IgD-negative memory B cell (primary cell): Measurements from ENCODE around the gene PFN2. TPM values are rescaled to one million over a fixed set of nuclear protein-coding genes. Genes with fewer than 3 reads are reported as not detected.
"Not testable (repeated sequence)": the region's sequence is repeated elsewhere in the genome, so short reads cannot be mapped to it uniquely, and the experiment has no call there.

Experiments used
- H3K27ac Mint-ChIP-seq, 3 donors: one replicate each; pipeline ENCODE4 v1.8.0; 2020 to 2022; ENCODE audit warnings: mild to moderate bottlenecking in 3 of 3, mixed read lengths in 3 of 3, moderate library complexity in 1 of 3
- H3K27me3 Mint-ChIP-seq: one replicate; pipeline ENCODE4 v1.8.0; 2021; ENCODE audit warnings: mixed read lengths
- H3K36me3 Mint-ChIP-seq: one replicate; pipeline ENCODE4 v1.8.0; 2020; ENCODE audit warnings: mild to moderate bottlenecking, mixed read lengths
- H3K4me1 Mint-ChIP-seq, 3 donors: one replicate each; pipeline ENCODE4 v1.8.0; 2020 to 2022; ENCODE audit warnings: mixed read lengths in 3 of 3, mild to moderate bottlenecking in 1 of 3
- H3K4me3 Mint-ChIP-seq, 4 donors: one replicate each; pipeline ENCODE4 v1.8.0; 2020 to 2022; ENCODE audit warnings: mild to moderate bottlenecking in 4 of 4, mixed read lengths in 4 of 4, moderate library complexity in 3 of 4
- H3K9me3 Mint-ChIP-seq, 3 donors: one replicate each; pipeline ENCODE4 v1.8.0; 2020 to 2021; ENCODE audit warnings: mixed read lengths in 3 of 3, mild to moderate bottlenecking in 1 of 3
- polyA plus RNA-seq: library from polyadenylated mRNA; unstranded; fragments of 300-500 nt; fragmentation: Illumina TruSeq; gene quantifications from one replicate; pipeline ENCODE4 v1.2.3, GENCODE V29; 2021

Gene PFN2, protein sequence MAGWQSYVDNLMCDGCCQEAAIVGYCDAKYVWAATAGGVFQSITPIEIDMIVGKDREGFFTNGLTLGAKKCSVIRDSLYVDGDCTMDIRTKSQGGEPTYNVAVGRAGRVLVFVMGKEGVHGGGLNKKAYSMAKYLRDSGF
- polyA plus RNA-seq, result 2.8 TPM

DNA sequence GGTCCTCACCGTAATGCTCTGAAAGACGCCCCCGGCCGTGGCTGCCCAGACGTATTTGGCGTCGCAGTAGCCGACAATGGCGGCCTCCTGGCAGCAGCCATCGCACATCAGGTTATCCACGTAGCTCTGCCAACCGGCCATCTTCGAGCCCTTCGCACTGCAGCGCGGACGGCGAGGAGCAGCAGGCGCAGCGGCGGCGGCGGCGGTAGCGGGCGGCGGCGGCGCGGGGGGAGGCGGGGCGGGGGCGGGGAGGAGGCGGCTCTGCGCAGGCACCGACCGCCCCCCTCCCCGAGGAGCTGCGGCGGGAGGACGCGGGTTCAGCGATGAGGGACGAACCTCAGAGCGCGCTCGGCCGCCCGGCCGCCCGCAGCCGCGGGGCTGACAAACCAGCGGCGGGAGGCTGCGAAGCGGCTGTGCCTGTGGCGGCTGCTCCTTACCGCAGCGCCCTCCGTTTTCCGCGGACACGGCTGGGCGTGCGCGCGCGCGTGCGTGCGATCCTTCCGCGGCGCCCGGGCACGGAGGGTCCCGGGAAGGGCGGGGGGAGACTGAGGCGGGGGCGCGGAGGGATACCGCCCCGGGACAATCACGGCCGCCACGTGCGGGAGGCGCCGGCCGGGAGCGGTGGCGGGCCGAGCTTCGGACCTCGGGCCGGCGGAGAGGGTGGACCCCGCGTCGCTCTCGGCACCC is at the start of gene PFN2:
Gene PFN2 (minus strand): TSS at position 180 of the 687 bp plus-strand sequence. CDS start 39 bp downstream, at position 141.
- Mint-ChIP-seq H3K27ac (peak within 1 kb of the TSS; percentile 92 to 96 (median 92)), H3K9me3 (no peaks in the 10 kb centered on the region), H3K27me3 (peaks cover 6% of the 10 kb centered on the region), H3K4me1 (peaks cover 5 to 18% (median 15%) of the 10 kb centered on the region in 3 donors), H3K4me3 (peak within 1 kb of the TSS; percentile 90 to 99 (median 96)), H3K36me3 (peaks cover 2% of the 10 kb centered on the region)

DNA sequence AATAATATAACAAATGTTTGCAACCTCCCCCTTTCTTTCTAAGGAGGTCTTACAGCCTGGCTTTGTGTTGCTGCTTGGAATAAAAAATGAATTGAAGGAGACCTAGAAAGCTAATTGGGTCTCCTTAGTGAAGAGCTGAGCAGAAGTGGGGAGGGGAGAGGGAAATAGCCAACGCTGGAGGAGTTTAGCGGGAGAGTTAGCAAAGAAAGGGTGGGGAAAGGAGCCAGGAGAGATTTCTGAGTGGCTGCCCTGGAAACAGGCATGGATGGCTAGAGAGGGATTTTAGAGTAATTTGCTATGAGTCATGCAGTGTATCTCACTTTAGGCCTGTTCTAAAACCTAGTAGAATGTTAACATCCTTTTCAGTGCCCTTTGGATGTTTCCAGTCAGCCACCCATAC is 45.2 kb upstream of the PFN2 start:
- H3K36me3 Mint-ChIP-seq, result no peaks in the 10 kb centered on the region
- H3K27me3 Mint-ChIP-seq, result peaks cover 1% of the 10 kb centered on the region
- peaks cover 0 to 2% (median 0%) of the 10 kb centered on the region in 3 donors for H3K9me3 Mint-ChIP-seq
- H3K4me1 Mint-ChIP-seq, result no peaks in the 10 kb centered on the region
- H3K27ac Mint-ChIP-seq, result no peak overlapping the region
- no peak overlapping the region for H3K4me3 Mint-ChIP-seq

- Mint-ChIP-seq H3K36me3 (no peaks in the 10 kb centered on the region), H3K27me3 (peaks cover 1% of the 10 kb centered on the region), H3K4me3 (no peak overlapping the region), H3K9me3 (peaks cover 0 to 2% (median 0%) of the 10 kb centered on the region in 3 donors), H3K27ac (no peak overlapping the region), H3K4me1 (no peaks in the 10 kb centered on the region)
Measured at GRCh38 chr3:150014782-150015181, 44.1 kb upstream of the PFN2 start.

DNA sequence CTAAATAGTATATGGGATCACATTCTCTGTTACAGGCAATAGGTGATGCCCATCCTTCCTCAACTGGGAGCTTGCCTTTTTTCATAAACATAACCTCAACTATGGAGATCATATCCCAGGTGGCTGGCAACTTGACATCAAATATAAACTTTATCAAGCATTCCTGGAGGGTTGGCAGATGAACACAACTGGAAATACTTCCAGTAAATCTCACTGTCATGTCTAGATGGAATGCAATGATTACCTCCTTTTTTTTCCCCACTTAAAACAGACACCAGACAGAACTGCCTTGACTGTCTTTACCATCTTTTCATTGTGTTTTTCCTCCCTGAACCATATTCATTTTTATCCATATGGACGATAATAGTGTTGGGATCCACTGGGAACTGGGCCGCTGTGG is 43.1 kb upstream of the PFN2 start:
- Mint-ChIP-seq H3K9me3 (peaks cover 0 to 2% (median 0%) of the 10 kb centered on the region in 3 donors), H3K27me3 (peaks cover 1% of the 10 kb centered on the region), H3K36me3 (no peaks in the 10 kb centered on the region), H3K27ac (no peak overlapping the region), H3K4me1 (no peaks in the 10 kb centered on the region), H3K4me3 (no peak overlapping the region)

DNA sequence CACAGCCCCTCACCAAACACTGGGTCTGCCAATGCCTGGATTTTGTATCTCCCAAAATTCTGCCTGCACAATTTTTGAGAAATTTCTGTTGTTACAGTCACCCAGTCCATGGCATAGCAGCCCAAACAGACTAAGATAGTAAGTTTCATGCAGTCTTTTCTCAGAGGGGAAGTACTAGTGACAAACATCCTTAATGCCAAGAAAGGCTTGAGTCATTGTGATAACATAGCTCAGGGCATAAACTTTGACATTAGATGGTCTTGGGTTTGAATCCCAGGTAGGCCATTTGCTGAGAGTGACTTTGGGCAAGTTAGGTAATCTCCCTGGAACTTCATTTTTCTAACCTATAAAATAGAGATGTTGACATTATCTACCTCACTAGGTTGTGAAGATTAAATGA is 36.1 kb upstream of the PFN2 start:
- Mint-ChIP-seq H3K27me3 (peaks cover 2% of the 10 kb centered on the region), H3K4me1 (no peaks in the 10 kb centered on the region), H3K9me3 (no peaks in the 10 kb centered on the region), H3K27ac (no peak overlapping the region), H3K36me3 (no peaks in the 10 kb centered on the region), H3K4me3 (no peak overlapping the region)

GRCh38 chr3:150005243-150006112 is 34.8 kb upstream of the PFN2 start:
- no peaks in the 10 kb centered on the region for H3K9me3 Mint-ChIP-seq
- peaks cover 2% of the 10 kb centered on the region for H3K27me3 Mint-ChIP-seq
- H3K36me3 Mint-ChIP-seq, result no peaks in the 10 kb centered on the region
- H3K27ac Mint-ChIP-seq, result no peak overlapping the region
- no peak overlapping the region for H3K4me3 Mint-ChIP-seq
- no peaks in the 10 kb centered on the region for H3K4me1 Mint-ChIP-seq

DNA sequence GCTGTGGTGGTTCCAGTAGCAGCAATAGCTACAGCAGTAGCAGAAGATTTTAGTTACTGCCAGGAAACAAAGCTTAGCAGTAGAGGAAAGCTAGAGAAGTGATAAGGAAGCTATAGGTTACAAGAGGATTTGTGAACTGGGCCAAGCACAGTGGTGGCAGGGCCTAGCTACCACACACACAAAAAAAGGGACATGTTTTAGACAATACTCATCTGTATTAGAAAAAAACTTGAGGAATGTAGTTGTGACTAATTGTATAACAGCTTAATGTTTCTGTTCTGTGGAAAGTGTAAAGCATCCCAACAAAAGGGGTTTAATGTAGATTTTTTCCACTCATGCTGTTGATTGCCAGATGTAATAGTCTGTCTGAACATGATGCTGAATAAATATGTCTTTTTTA is 29.9 kb upstream of the PFN2 start:
- H3K27me3 Mint-ChIP-seq, result no peaks in the 10 kb centered on the region
- peaks cover 2% of the 10 kb centered on the region for H3K36me3 Mint-ChIP-seq
- H3K9me3 Mint-ChIP-seq, result peaks cover 2 to 6% (median 3%) of the 10 kb centered on the region in 3 donors
- H3K27ac Mint-ChIP-seq, result no peak overlapping the region
- H3K4me3 Mint-ChIP-seq, result no peak overlapping the region
- no peaks in the 10 kb centered on the region for H3K4me1 Mint-ChIP-seq

DNA sequence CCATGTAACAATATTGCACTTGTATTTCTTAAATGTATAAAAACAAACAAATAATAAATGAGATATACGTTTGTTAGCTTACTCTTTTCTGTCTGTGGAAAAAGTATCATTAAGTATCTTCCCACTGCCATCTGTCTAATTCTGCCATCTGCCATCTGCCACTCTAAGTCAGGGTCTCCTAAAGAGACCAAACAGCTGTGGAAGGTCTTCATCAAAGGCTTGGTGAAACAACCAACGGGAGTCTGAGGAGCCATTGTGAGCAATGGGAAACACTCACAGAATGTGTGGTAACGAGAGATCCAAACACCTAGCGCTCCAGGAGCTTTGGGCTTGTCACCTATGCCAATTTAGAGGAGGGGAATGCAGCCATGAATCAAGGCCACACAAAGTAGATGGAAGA is 28.7 kb upstream of the PFN2 start:
- Mint-ChIP-seq H3K27me3 (no peaks in the 10 kb centered on the region), H3K9me3 (peaks cover 8 to 17% (median 12%) of the 10 kb centered on the region in 3 donors), H3K4me3 (no peak overlapping the region), H3K4me1 (no peaks in the 10 kb centered on the region), H3K27ac (no peak overlapping the region), H3K36me3 (peaks cover 5% of the 10 kb centered on the region)

DNA sequence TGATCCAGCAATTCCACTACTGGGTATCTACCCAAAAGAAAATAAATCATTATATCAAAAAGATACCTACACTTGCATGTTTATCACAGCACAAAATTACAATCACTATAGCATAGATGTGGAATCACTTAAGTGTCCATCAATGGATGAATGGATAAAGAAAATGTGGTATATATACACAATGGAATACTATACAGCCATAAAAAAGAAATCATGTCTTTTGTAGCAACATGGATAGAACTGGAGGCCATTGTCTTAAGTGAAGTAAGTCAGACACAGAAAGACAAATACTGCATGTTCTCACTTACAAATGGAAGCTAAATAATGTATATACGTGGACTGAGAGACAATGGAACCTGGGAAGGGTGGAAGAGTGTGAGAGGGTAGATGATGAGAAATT is 28.3 kb upstream of the PFN2 start:
- no peaks in the 10 kb centered on the region for H3K27me3 Mint-ChIP-seq
- peaks cover 5% of the 10 kb centered on the region for H3K36me3 Mint-ChIP-seq
- H3K4me3 Mint-ChIP-seq, result no peak overlapping the region
- peaks cover 8 to 17% (median 13%) of the 10 kb centered on the region in 3 donors for H3K9me3 Mint-ChIP-seq
- no peak overlapping the region for H3K27ac Mint-ChIP-seq
- no peaks in the 10 kb centered on the region for H3K4me1 Mint-ChIP-seq

GRCh38 chr3:149992416-149993058 is 21.8 kb upstream of the PFN2 start:
- Mint-ChIP-seq H3K36me3 (peaks cover 5% of the 10 kb centered on the region), H3K4me3 (no peak overlapping the region), H3K4me1 (no peaks in the 10 kb centered on the region), H3K27ac (no peak overlapping the region), H3K27me3 (peaks cover 3% of the 10 kb centered on the region), H3K9me3 (peaks cover 11 to 19% (median 15%) of the 10 kb centered on the region in 3 donors)

GRCh38 chr3:149990423-149990948 is 19.8 kb upstream of the PFN2 start:
- Mint-ChIP-seq H3K9me3 (peaks cover 11 to 14% (median 13%) of the 10 kb centered on the region in 3 donors), H3K4me1 (no peaks in the 10 kb centered on the region), H3K4me3 (no peak overlapping the region), H3K27me3 (peaks cover 8% of the 10 kb centered on the region), H3K36me3 (peaks cover 3% of the 10 kb centered on the region), H3K27ac (no peak overlapping the region)

- Mint-ChIP-seq H3K9me3 (peaks cover 5% of the 10 kb centered on the region in 3 donors), H3K27me3 (peaks cover 8% of the 10 kb centered on the region), H3K4me3 (no peak overlapping the region), H3K36me3 (no peaks in the 10 kb centered on the region), H3K4me1 (no peaks in the 10 kb centered on the region), H3K27ac (peak overlapping the region in 1 of 3 donors; percentile 34)
Measured at GRCh38 chr3:149989307-149989706, 18.6 kb upstream of the PFN2 start.

DNA sequence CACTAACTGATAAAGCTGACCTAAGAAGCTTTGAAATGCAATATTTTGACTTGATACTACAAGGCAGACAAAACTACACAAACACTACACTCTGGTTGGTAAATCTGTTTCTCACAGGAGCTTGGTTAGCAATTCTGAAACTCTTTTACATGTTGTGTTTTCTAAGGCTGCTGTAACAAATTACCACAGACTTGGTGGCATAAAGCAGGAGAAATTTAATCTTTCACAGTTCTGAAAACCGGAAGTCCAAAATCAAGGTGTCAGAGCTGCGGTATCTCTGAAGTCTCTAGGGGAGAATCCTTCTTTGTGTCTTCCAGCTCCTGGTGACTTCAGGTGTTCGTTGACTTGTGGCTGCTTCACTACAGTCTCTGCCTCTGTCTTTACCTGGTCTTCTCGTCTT is 12.9 kb upstream of the PFN2 start:
- no peaks in the 10 kb centered on the region for H3K36me3 Mint-ChIP-seq
- H3K4me3 Mint-ChIP-seq, result no peak overlapping the region
- peaks cover 6% of the 10 kb centered on the region for H3K27me3 Mint-ChIP-seq
- H3K27ac Mint-ChIP-seq, result no peak overlapping the region
- peaks cover 0 to 2% (median 0%) of the 10 kb centered on the region in 3 donors for H3K9me3 Mint-ChIP-seq
- peaks cover 0 to 1% (median 0%) of the 10 kb centered on the region in 3 donors for H3K4me1 Mint-ChIP-seq

DNA sequence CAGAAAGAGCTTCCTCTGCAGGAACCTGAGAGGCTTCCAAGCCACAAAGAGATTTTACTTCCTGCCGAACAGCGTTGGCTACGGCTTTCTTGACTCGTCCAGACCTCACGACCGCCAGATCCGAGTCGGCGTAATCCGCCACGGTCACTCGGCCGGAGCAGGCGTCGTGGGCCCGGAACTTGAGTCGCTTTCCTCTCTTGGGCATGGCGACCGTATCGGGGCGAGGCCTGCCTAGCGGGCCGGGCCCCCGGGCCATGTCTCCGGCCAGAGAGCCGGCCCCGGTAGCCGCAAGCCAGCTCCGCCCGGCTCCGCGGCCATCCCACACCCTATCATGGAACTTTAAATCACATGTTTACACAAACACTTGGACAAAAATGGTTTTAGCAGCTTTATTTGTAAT is 12.4 kb upstream of the PFN2 start:
- not testable (repeated sequence) for H3K36me3 Mint-ChIP-seq, H3K4me1 Mint-ChIP-seq, H3K27ac Mint-ChIP-seq, H3K4me3 Mint-ChIP-seq, H3K27me3 Mint-ChIP-seq, H3K9me3 Mint-ChIP-seq

- not testable (repeated sequence) for H3K4me3 Mint-ChIP-seq, H3K9me3 Mint-ChIP-seq, H3K27ac Mint-ChIP-seq, H3K27me3 Mint-ChIP-seq, H3K4me1 Mint-ChIP-seq, H3K36me3 Mint-ChIP-seq
Measured at GRCh38 chr3:149981979-149982378, 11.3 kb upstream of the PFN2 start.
